ENCODE data around the gene FCGR3B. TPM values are rescaled to one million over a fixed set of nuclear protein-coding genes. Genes with fewer than 3 reads are reported as not detected.
"Not testable (repeated sequence)": the region's sequence is repeated elsewhere in the genome, so short reads cannot be mapped to it uniquely, and the experiment has no call there.

The FCGR3B gene
- total RNA-seq, 2 donors from 2014 or later: 2.7 to 4.6 TPM

GRCh38 chr1:161638251-161638993 is 7.4 kb upstream of the FCGR3B start:
- H3K27me3 ChIP-seq (replicated peaks; ENCODE audit: insufficient read depth); H3K36me3 ChIP-seq; H3K4me1 ChIP-seq (ENCODE audit: control insufficient read depth in 1 of 2, low read depth in 2 of 2); H3K4me3 ChIP-seq; H3K27ac ChIP-seq; H3K9me3 ChIP-seq; DNase-seq (ENCODE audit: low spot score); ATAC-seq (ENCODE audit: insufficient number of reproducible peaks, low FRiP score, low read depth): not testable (repeated sequence)

GRCh38 chr1:161636976-161637375 is 6.0 kb upstream of the FCGR3B start:
- DNase-seq (ENCODE audit: low spot score); H3K4me3 ChIP-seq; H3K36me3 ChIP-seq; H3K27me3 ChIP-seq (replicated peaks; ENCODE audit: insufficient read depth); ATAC-seq (ENCODE audit: insufficient number of reproducible peaks, low FRiP score, low read depth); H3K27ac ChIP-seq; H3K4me1 ChIP-seq (ENCODE audit: control insufficient read depth in 1 of 2, low read depth in 2 of 2); H3K9me3 ChIP-seq: not testable (repeated sequence)

- not testable (repeated sequence) for H3K27me3 ChIP-seq (replicated peaks; ENCODE audit: insufficient read depth); ATAC-seq (ENCODE audit: insufficient number of reproducible peaks, low FRiP score, low read depth); H3K4me3 ChIP-seq; H3K27ac ChIP-seq; H3K36me3 ChIP-seq; H3K4me1 ChIP-seq (ENCODE audit: control insufficient read depth in 1 of 2, low read depth in 2 of 2); H3K9me3 ChIP-seq; DNase-seq (ENCODE audit: low spot score)
Observed at GRCh38 chr1:161636189-161636782, 5.3 kb upstream of the FCGR3B start.

GRCh38 chr1:161634993-161635392 is 4.0 kb upstream of the FCGR3B start:
- H3K4me3 ChIP-seq; H3K27me3 ChIP-seq (replicated peaks; ENCODE audit: insufficient read depth); H3K9me3 ChIP-seq; H3K36me3 ChIP-seq; H3K4me1 ChIP-seq (ENCODE audit: control insufficient read depth in 1 of 2, low read depth in 2 of 2); DNase-seq (ENCODE audit: low spot score); ATAC-seq (ENCODE audit: insufficient number of reproducible peaks, low FRiP score, low read depth); H3K27ac ChIP-seq: not testable (repeated sequence)

GRCh38 chr1:161630128-161630742 is 741 bp downstream of the FCGR3B start:
- H3K27me3 ChIP-seq (replicated peaks; ENCODE audit: insufficient read depth); ATAC-seq (ENCODE audit: insufficient number of reproducible peaks, low FRiP score, low read depth); H3K4me3 ChIP-seq; H3K4me1 ChIP-seq (ENCODE audit: control insufficient read depth in 1 of 2, low read depth in 2 of 2); H3K36me3 ChIP-seq; H3K9me3 ChIP-seq; DNase-seq (ENCODE audit: low spot score); H3K27ac ChIP-seq: not testable (repeated sequence)

GRCh38 chr1:161626445-161627146 is 4.4 kb downstream of the FCGR3B start:
- ATAC-seq (ENCODE audit: insufficient number of reproducible peaks, low FRiP score, low read depth); DNase-seq (ENCODE audit: low spot score); H3K36me3 ChIP-seq; H3K4me3 ChIP-seq; H3K27ac ChIP-seq; H3K4me1 ChIP-seq (ENCODE audit: control insufficient read depth in 1 of 2, low read depth in 2 of 2); H3K9me3 ChIP-seq; H3K27me3 ChIP-seq (replicated peaks; ENCODE audit: insufficient read depth): not testable (repeated sequence)

- H3K4me3 ChIP-seq; ATAC-seq (ENCODE audit: insufficient number of reproducible peaks, low FRiP score, low read depth); H3K27ac ChIP-seq; DNase-seq (ENCODE audit: low spot score); H3K9me3 ChIP-seq; H3K36me3 ChIP-seq; H3K27me3 ChIP-seq (replicated peaks; ENCODE audit: insufficient read depth); H3K4me1 ChIP-seq (ENCODE audit: control insufficient read depth in 1 of 2, low read depth in 2 of 2): not testable (repeated sequence)
Observed at GRCh38 chr1:161624605-161625004, 6.4 kb downstream of the FCGR3B start.

- ATAC-seq (ENCODE audit: insufficient number of reproducible peaks, low FRiP score, low read depth); H3K9me3 ChIP-seq; H3K36me3 ChIP-seq; H3K4me1 ChIP-seq (ENCODE audit: control insufficient read depth in 1 of 2, low read depth in 2 of 2); H3K4me3 ChIP-seq; DNase-seq (ENCODE audit: low spot score); H3K27ac ChIP-seq; H3K27me3 ChIP-seq (replicated peaks; ENCODE audit: insufficient read depth): not testable (repeated sequence)
Observed at GRCh38 chr1:161623401-161624051, 7.5 kb downstream of the FCGR3B start.

- not testable (repeated sequence) for H3K27ac ChIP-seq; DNase-seq (ENCODE audit: low spot score); ATAC-seq (ENCODE audit: insufficient number of reproducible peaks, low FRiP score, low read depth); H3K4me1 ChIP-seq (ENCODE audit: control insufficient read depth in 1 of 2, low read depth in 2 of 2); H3K9me3 ChIP-seq; H3K36me3 ChIP-seq; H3K27me3 ChIP-seq (replicated peaks; ENCODE audit: insufficient read depth)
- H3K4me3 ChIP-seq: peak overlapping the region; percentile 70
Observed at GRCh38 chr1:161622054-161622453, 8.9 kb downstream of the FCGR3B start.

- DNase-seq (ENCODE audit: low spot score); H3K27me3 ChIP-seq (replicated peaks; ENCODE audit: insufficient read depth); ATAC-seq (ENCODE audit: insufficient number of reproducible peaks, low FRiP score, low read depth); H3K4me1 ChIP-seq (ENCODE audit: control insufficient read depth in 1 of 2, low read depth in 2 of 2); H3K9me3 ChIP-seq; H3K36me3 ChIP-seq: not testable (repeated sequence)
- Histone ChIP-seq H3K4me3 (peak overlapping the region; percentile 70), H3K27ac (peak overlapping the region; percentile 17 to 28)
Observed at GRCh38 chr1:161621181-161622000, 9.6 kb downstream of the FCGR3B start.

GRCh38 chr1:161620399-161620798 is 10.6 kb downstream of the FCGR3B start:
- not testable (repeated sequence) for H3K27ac ChIP-seq; H3K9me3 ChIP-seq; H3K4me3 ChIP-seq; H3K27me3 ChIP-seq (replicated peaks; ENCODE audit: insufficient read depth); H3K36me3 ChIP-seq; ATAC-seq (ENCODE audit: insufficient number of reproducible peaks, low FRiP score, low read depth); H3K4me1 ChIP-seq (ENCODE audit: control insufficient read depth in 1 of 2, low read depth in 2 of 2); DNase-seq (ENCODE audit: low spot score)

Measured in thoracic aorta (tissue), 2 donors.